ENCODE data around the gene MRPL48.
"Not testable (repeated sequence)": the region's sequence is repeated elsewhere in the genome, so short reads cannot be mapped to it uniquely, and the experiment has no call there.

The MRPL48 gene

DNA sequence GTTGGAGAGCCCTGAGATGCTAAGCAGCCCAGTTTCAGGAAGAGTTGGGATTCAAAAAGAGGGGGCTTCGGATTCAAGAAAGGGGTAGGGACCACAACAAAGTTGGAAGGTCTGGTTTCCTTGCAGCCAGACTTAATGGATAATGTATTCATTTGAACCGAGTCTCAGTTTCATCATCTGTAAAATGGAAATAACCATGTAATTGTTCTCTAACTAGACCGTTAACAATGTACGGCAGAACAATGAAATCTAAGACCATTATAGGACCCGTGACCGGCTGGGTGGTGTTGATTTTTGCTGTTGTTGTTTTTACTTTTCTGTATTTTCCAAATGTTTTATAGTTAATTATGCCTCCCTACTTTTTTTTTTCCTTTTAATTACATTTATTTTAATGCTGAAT lies 6.4 kb upstream of the MRPL48 start:
- no peak overlapping the region for H3K4me3 ChIP-seq (ENCODE audit: low read length)
- H3K4me1 ChIP-seq (ENCODE audit: insufficient read depth, low read length), result peaks cover 11% of the 10 kb centered on the region
- no peaks in the 10 kb centered on the region for H3K36me3 ChIP-seq (ENCODE audit: insufficient read depth, low read length)
- no peaks in the 10 kb centered on the region for H3K27me3 ChIP-seq (ENCODE audit: insufficient read depth, low read length)
- H3K27ac ChIP-seq (ENCODE audit: low read depth, low read length), result no peak overlapping the region
- no peaks in the 10 kb centered on the region for H3K9me3 ChIP-seq (ENCODE audit: insufficient read depth, low read depth, low read length)
- 94% methylated on average over 5 of the region's 6 CpGs for WGBS
- H3K9ac ChIP-seq (ENCODE audit: low read depth, low read length), result no peak overlapping the region

GRCh38 chr11:73783483-73784020 lies 4.1 kb upstream of the MRPL48 start:
- peak overlapping the region; percentile 63; the same call in 1 of the 2 replicates for H3K27ac ChIP-seq (ENCODE audit: low read depth, low read length)
- no peaks in the 10 kb centered on the region for H3K27me3 ChIP-seq (ENCODE audit: insufficient read depth, low read length)
- peaks cover 11% of the 10 kb centered on the region for H3K4me1 ChIP-seq (ENCODE audit: insufficient read depth, low read length)
- 96% methylated on average over 5 of the region's 5 CpGs for WGBS
- no peaks in the 10 kb centered on the region for H3K9me3 ChIP-seq (ENCODE audit: insufficient read depth, low read depth, low read length)
- no peaks in the 10 kb centered on the region for H3K36me3 ChIP-seq (ENCODE audit: insufficient read depth, low read length)
- H3K4me3 ChIP-seq (ENCODE audit: low read length), result no peak overlapping the region
- peak overlapping the region; percentile 42; the same call in 1 of the 2 replicates for H3K9ac ChIP-seq (ENCODE audit: low read depth, low read length)

- H3K36me3 ChIP-seq (ENCODE audit: insufficient read depth, low read length), result no peaks in the 10 kb centered on the region
- H3K4me3 ChIP-seq (ENCODE audit: low read length), result no peak overlapping the region
- peak overlapping the region; percentile 42 for H3K9ac ChIP-seq (ENCODE audit: low read depth, low read length)
- no peaks in the 10 kb centered on the region for H3K27me3 ChIP-seq (ENCODE audit: insufficient read depth, low read length)
- H3K4me1 ChIP-seq (ENCODE audit: insufficient read depth, low read length), result peaks cover 11% of the 10 kb centered on the region
- no peaks in the 10 kb centered on the region for H3K9me3 ChIP-seq (ENCODE audit: insufficient read depth, low read depth, low read length)
- H3K27ac ChIP-seq (ENCODE audit: low read depth, low read length), result peak overlapping the region; percentile 63; the same call in 1 of the 2 replicates
- 86% methylated on average over 6 of the region's 6 CpGs for WGBS
Measured at GRCh38 chr11:73784080-73784634, 3.5 kb upstream of the MRPL48 start.

DNA sequence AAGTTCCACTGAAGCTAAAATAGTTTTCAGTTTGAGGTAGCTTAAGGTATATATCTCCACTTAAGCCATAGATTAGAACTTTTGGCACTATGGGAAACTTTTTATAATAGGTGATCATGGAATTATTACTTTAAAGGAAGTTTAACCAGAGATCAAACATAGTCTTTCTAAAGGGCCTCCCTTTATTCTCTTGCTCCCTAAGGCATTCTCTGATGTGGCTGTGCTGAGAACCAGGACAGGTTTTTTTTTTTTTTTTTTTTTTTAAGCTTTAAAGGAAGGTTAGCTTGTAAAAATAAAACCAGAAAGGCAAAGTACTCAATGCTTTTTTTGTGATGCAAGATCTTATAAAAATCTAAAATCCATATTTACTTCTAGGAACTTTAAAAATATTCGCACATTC lies 2.9 kb upstream of the MRPL48 start:
- Histone ChIP-seq H3K9me3 (ENCODE audit: insufficient read depth, low read depth, low read length) (no peaks in the 10 kb centered on the region), H3K4me1 (ENCODE audit: insufficient read depth, low read length) (peaks cover 11% of the 10 kb centered on the region), H3K27me3 (ENCODE audit: insufficient read depth, low read length) (no peaks in the 10 kb centered on the region), H3K36me3 (ENCODE audit: insufficient read depth, low read length) (no peaks in the 10 kb centered on the region), H3K9ac (ENCODE audit: low read depth, low read length) (peak overlapping the region; percentile 42; the same call in 1 of the 2 replicates), H3K27ac (ENCODE audit: low read depth, low read length) (peak overlapping the region; percentile 63; the same call in 1 of the 2 replicates), H3K4me3 (ENCODE audit: low read length) (no peak overlapping the region)
- no CpG with 5 or more reads among the region's 1 CpG for WGBS

DNA sequence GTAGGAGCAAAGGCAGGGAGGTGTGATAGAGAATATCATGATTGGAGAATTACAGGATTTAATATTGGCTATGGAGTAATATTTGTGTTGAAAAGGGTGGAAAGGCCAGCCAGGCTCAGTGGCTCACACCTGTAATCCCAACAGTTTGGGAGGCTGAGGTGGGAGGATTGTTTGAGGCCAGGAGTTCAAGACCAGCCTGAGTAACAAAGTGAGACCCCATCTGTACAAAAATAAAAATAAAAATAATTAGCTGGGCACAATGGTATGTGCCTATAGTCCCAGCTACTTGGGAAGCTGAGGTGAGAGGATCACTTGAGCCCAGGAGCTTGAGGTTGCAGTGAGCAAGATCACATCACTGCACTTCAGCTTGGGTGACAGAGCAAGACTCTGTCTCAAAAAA lies 2.2 kb upstream of the MRPL48 start:
- H3K27ac ChIP-seq (ENCODE audit: low read depth, low read length); H3K9ac ChIP-seq (ENCODE audit: low read depth, low read length); H3K36me3 ChIP-seq (ENCODE audit: insufficient read depth, low read length): not testable (repeated sequence)

DNA sequence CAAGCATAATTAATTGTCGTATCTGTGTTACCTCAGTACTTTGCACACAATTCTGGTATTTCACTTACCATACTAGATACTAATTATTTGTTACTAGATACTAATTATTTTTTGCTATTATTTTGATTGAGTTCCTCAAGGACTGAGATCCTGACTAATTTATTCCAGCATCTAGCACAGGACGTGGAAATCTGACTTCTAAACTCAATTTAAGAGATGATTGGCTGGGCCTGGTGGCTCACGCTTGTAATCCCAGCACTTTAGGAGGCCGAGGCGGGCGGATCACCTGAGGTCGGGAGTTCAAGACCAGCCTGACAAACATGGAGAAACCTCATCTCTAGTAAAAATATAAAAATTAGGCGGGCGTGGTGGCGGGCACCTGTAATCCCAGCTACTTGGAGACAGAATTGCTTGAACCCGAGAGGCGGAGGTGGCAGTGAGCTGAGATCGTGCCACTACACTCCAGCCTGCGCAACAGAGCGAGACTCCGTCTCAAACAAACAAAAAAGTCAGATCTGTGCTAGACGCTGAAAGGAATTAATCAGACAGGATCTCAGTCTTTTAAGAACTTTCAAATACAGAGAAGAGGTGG lies 527 bp upstream of the MRPL48 start:
- Histone ChIP-seq H3K9me3 (ENCODE audit: insufficient read depth, low read depth, low read length) (no peaks in the 10 kb centered on the region), H3K4me3 (ENCODE audit: low read length) (peak overlapping the region; percentile 83), H3K27ac (ENCODE audit: low read depth, low read length) (peak overlapping the region; percentile 97), H3K9ac (ENCODE audit: low read depth, low read length) (peak overlapping the region; percentile 98), H3K27me3 (ENCODE audit: insufficient read depth, low read length) (no peaks in the 10 kb centered on the region), H3K4me1 (ENCODE audit: insufficient read depth, low read length) (peaks cover 11% of the 10 kb centered on the region), H3K36me3 (ENCODE audit: insufficient read depth, low read length) (no peaks in the 10 kb centered on the region)
- 83% methylated on average over 17 of the region's 17 CpGs for WGBS

More for the DNA sequence above, 2.2 kb upstream of the MRPL48 start:
- H3K4me1 ChIP-seq (ENCODE audit: insufficient read depth, low read length), result peaks cover 11% of the 10 kb centered on the region
- H3K4me3 ChIP-seq (ENCODE audit: low read length); H3K27me3 ChIP-seq (ENCODE audit: insufficient read depth, low read length); H3K9me3 ChIP-seq (ENCODE audit: insufficient read depth, low read depth, low read length): not testable (repeated sequence)

- no peaks in the 10 kb centered on the region for H3K27me3 ChIP-seq (ENCODE audit: insufficient read depth, low read length)
- no peak overlapping the region for H3K9ac ChIP-seq (ENCODE audit: low read depth, low read length)
- WGBS, result 95% methylated on average over 5 of the region's 5 CpGs
- no peaks in the 10 kb centered on the region for H3K9me3 ChIP-seq (ENCODE audit: insufficient read depth, low read depth, low read length)
- H3K36me3 ChIP-seq (ENCODE audit: insufficient read depth, low read length), result no peaks in the 10 kb centered on the region
- H3K27ac ChIP-seq (ENCODE audit: low read depth, low read length), result no peak overlapping the region
- H3K4me3 ChIP-seq (ENCODE audit: low read length), result no peak overlapping the region
- peaks cover 5% of the 10 kb centered on the region for H3K4me1 ChIP-seq (ENCODE audit: insufficient read depth, low read length)
Measured at GRCh38 chr11:73789279-73789670, 1.6 kb downstream of the MRPL48 start.

DNA sequence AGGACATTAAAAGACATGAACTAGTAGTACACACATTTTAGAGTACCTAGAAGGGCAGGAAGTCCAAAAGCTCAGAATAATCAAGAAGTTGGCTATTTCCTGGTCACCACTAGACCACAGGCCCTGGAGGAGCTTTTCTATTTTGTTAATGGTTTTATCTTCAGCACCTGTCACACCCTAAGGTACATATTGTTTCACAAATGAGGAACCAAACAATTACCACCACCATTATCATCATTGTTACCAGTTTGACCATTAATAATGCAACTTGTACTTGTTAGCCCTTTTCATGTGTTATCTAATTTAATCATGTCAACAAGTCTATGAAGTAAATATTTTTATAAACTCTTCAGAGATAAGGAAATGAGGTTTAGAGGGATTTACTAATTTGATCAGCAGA lies 4.9 kb downstream of the MRPL48 start:
- H3K9ac ChIP-seq (ENCODE audit: low read depth, low read length), result no peak overlapping the region
- H3K4me3 ChIP-seq (ENCODE audit: low read length), result no peak overlapping the region
- no peaks in the 10 kb centered on the region for H3K4me1 ChIP-seq (ENCODE audit: insufficient read depth, low read length)
- no peaks in the 10 kb centered on the region for H3K9me3 ChIP-seq (ENCODE audit: insufficient read depth, low read depth, low read length)
- no peaks in the 10 kb centered on the region for H3K27me3 ChIP-seq (ENCODE audit: insufficient read depth, low read length)
- no peak overlapping the region for H3K27ac ChIP-seq (ENCODE audit: low read depth, low read length)
- H3K36me3 ChIP-seq (ENCODE audit: insufficient read depth, low read length), result peaks cover 2% of the 10 kb centered on the region; the same call in 1 of the 2 replicates

GRCh38 chr11:73795925-73796632 lies 8.4 kb downstream of the MRPL48 start:
- WGBS, result 92% methylated on average over 19 of the region's 19 CpGs
- Histone ChIP-seq H3K27me3 (ENCODE audit: insufficient read depth, low read length) (no peaks in the 10 kb centered on the region), H3K9me3 (ENCODE audit: insufficient read depth, low read depth, low read length) (no peaks in the 10 kb centered on the region), H3K4me1 (ENCODE audit: insufficient read depth, low read length) (no peaks in the 10 kb centered on the region), H3K27ac (ENCODE audit: low read depth, low read length) (no peak overlapping the region), H3K36me3 (ENCODE audit: insufficient read depth, low read length) (peaks cover 5% of the 10 kb centered on the region; the same call in 1 of the 2 replicates), H3K9ac (ENCODE audit: low read depth, low read length) (no peak overlapping the region), H3K4me3 (ENCODE audit: low read length) (no peak overlapping the region)

GRCh38 chr11:73797457-73797856 lies 9.8 kb downstream of the MRPL48 start:
- no peaks in the 10 kb centered on the region for H3K9me3 ChIP-seq (ENCODE audit: insufficient read depth, low read depth, low read length)
- 90% methylated on average over 10 of the region's 10 CpGs for WGBS
- H3K27me3 ChIP-seq (ENCODE audit: insufficient read depth, low read length), result no peaks in the 10 kb centered on the region
- H3K9ac ChIP-seq (ENCODE audit: low read depth, low read length), result no peak overlapping the region
- H3K4me1 ChIP-seq (ENCODE audit: insufficient read depth, low read length), result no peaks in the 10 kb centered on the region
- no peak overlapping the region for H3K27ac ChIP-seq (ENCODE audit: low read depth, low read length)
- no peak overlapping the region for H3K4me3 ChIP-seq (ENCODE audit: low read length)
- peaks cover 5% of the 10 kb centered on the region; the same call in 1 of the 2 replicates for H3K36me3 ChIP-seq (ENCODE audit: insufficient read depth, low read length)

GRCh38 chr11:73800276-73800806 lies 12.7 kb downstream of the MRPL48 start:
- Histone ChIP-seq H3K27me3 (ENCODE audit: insufficient read depth, low read length) (no peaks in the 10 kb centered on the region), H3K27ac (ENCODE audit: low read depth, low read length) (no peak overlapping the region), H3K4me1 (ENCODE audit: insufficient read depth, low read length) (no peaks in the 10 kb centered on the region), H3K4me3 (ENCODE audit: low read length) (no peak overlapping the region), H3K36me3 (ENCODE audit: insufficient read depth, low read length) (peaks cover 5% of the 10 kb centered on the region; the same call in 1 of the 2 replicates), H3K9me3 (ENCODE audit: insufficient read depth, low read depth, low read length) (no peaks in the 10 kb centered on the region), H3K9ac (ENCODE audit: low read depth, low read length) (no peak overlapping the region)
- 100% methylated on average over 3 of the region's 4 CpGs for WGBS
